SK-N-MC (cell line): Measurements from ENCODE around the gene PTH2.

Experiments used
- EZH2 ChIP-seq: fragments of 200-600 bp; sonication (generic); IDR thresholded peaks from one replicate; pipeline ENCODE4 v1.6.1; 2017; ENCODE audit warnings: antibody characterized with exemption
- FOXP2 ChIP-seq: optimal IDR thresholded peaks from 2 replicates; pipeline ENCODE3; 2011; ENCODE audit warnings: mild to moderate bottlenecking, moderate library complexity; ENCODE audit not compliant: insufficient read depth; ENCODE audit errors: extremely low read length, control extremely low read depth
- POLR2AphosphoS5 ChIP-seq: IDR thresholded peaks from 2 replicates; pipeline ENCODE4 v1.6.1; 2012; ENCODE audit warnings: mild to moderate bottlenecking, low read depth, low read length, borderline replicate concordance

- TF ChIP-seq POLR2AphosphoS5 = peak; percentile 56; the same call in 1 of the 2 replicates
- no peak for TF ChIP-seq EZH2
- no peak for TF ChIP-seq FOXP2
Observed at GRCh38 chr19:49442771-49443365, 19.6 kb upstream of the PTH2 start.
